Muscle of leg (tissue), 11 donors: ENCODE results near the gene TANGO2. TPM values are rescaled to one million over a fixed set of nuclear protein-coding genes. Genes with fewer than 3 reads are reported as not detected.

ENCODE experiments used
- DNase-seq: peaks from one replicate; pipeline ENCODE4 v3.0.0; 2013
- H3K27ac ChIP-seq: one replicate; pipeline ENCODE4 v1.5.1; 2013; ENCODE audit warnings: mild to moderate bottlenecking, low read length, control low read depth
- H3K27me3 ChIP-seq: one replicate; pipeline ENCODE4 v1.6.1; 2013; ENCODE audit warnings: low read length; ENCODE audit not compliant: control insufficient read depth, insufficient read depth
- H3K36me3 ChIP-seq: one replicate; pipeline ENCODE4 v1.6.1; 2013; ENCODE audit warnings: low read length; ENCODE audit not compliant: control insufficient read depth, insufficient read depth
- H3K4me1 ChIP-seq: one replicate; pipeline ENCODE4 v1.6.1; 2013; ENCODE audit warnings: low read length; ENCODE audit not compliant: control insufficient read depth, insufficient read depth
- H3K4me3 ChIP-seq: one replicate; pipeline ENCODE4 v1.5.1; 2013; ENCODE audit warnings: low read length, control low read depth
- H3K9me3 ChIP-seq: replicated peaks from 2 replicates; pipeline ENCODE4 v1.6.1; 2013; ENCODE audit warnings: low read depth, low read length; ENCODE audit not compliant: control insufficient read depth
- WGBS: methylation state at CpG from one replicate; pipeline ENCODE4 v1.1.5; 2013; ENCODE audit warnings: missing lambda C conversion rate; ENCODE audit not compliant: insufficient coverage; 5-methylcytosine and 5-hydroxymethylcytosine counted together
- polyA plus RNA-seq, 8 donors: library from polyadenylated mRNA; unstranded; fragments of 120-200 nt; gene quantifications; one replicate each; pipeline versions ENCODE4 v1.2.1 to v1.2.3, GENCODE V29; 2013; ENCODE audit warnings: inconsistent platforms in 1 of 8, low replicate concordance in 1 of 8; ENCODE audit not compliant: insufficient read length in 8 of 8, insufficient read depth in 1 of 8
- total RNA-seq: library from RNA; stranded (reverse); fragments of 120-200 nt; gene quantifications from one replicate; pipeline ENCODE4 v1.2.4, GENCODE V29; 2013

Gene TANGO2
- total and polyA plus RNA-seq, 9 donors: 7.7 to 11.6 (median 9.1) TPM

DNA sequence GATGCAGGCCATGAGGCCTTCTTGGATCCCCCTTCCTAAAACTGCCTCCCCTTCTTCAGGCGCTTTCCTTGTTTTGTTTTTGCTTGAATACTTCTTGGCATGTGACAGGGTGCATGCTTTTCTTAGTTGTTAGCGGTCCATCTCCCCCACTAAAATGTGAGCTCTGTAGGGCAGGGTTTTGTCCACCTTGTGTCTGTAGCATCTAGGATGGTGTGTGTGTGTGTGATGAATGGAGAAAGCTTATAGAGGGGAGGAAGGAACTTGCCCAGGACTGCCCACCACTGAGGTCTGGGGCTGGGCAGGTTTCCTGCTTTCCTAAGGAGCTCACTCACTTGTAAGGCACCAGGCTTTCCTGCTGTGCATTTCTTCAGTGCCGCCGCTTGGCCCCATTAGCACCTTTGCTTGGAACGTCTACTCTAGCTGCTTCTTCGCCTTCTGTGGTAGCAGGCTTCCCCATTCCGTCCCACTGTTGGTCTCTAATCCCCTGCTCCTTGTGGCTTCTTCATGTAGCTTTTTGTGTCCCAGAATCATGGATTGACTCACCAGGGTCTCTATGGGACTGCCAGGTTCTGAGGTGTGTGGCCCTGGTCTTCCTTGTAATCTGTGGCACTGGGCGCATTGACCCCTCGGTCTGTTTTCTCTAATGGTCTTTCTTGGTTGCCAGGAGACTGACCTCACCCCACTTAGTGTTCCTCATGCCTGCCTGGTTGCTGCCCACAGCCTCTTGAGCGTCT is 62.4 kb downstream of the TANGO2 start:
- H3K4me3 ChIP-seq: no peak overlapping the region
- peaks cover 42% of the 10 kb centered on the region for H3K36me3 ChIP-seq
- no peaks in the 10 kb centered on the region for H3K9me3 ChIP-seq
- peaks cover 38% of the 10 kb centered on the region for H3K4me1 ChIP-seq
- WGBS: 83% methylated on average over 9 of the region's 10 CpGs
- no peak overlapping the region for H3K27ac ChIP-seq
- DNase-seq: no peak
- H3K27me3 ChIP-seq: no peaks in the 10 kb centered on the region

DNA sequence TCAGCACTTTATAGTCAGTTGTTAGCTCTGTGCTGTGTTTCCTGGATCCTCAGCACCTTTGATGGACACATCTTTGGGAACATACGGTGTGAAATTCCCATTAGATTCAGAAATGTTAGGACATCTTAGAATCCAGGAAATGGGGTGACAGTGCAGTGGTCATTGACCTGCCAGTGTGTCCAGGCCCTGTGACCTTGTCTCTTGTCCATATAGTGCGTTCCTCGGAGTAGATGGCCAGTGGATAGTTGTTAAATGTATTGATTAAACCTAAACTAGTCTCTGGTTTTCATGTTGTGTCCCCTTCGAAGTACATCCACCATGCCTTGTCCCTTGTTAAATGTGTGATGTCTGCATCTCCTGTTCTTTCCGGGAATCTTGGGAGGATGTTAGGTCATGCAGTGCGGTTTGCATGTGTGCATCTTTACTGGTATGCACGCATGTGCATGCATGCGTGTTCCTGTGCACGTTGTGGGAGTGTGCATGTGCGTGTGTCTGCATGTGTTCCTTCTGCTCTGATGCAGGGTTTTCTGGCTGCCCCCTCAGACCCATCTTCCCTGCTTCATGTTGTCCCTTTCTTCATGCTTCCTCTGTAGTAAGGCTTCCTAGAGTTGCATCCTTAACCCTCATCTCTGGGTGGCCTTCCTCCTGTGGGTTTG is 63.1 kb downstream of the TANGO2 start:
- DNase-seq: no peak
- H3K4me3 ChIP-seq: no peak overlapping the region
- 79% methylated on average over 7 of the region's 10 CpGs for WGBS
- H3K36me3 ChIP-seq: peaks cover 49% of the 10 kb centered on the region
- H3K4me1 ChIP-seq: peaks cover 38% of the 10 kb centered on the region
- no peaks in the 10 kb centered on the region for H3K27me3 ChIP-seq
- no peak overlapping the region for H3K27ac ChIP-seq
- H3K9me3 ChIP-seq: no peaks in the 10 kb centered on the region

DNA sequence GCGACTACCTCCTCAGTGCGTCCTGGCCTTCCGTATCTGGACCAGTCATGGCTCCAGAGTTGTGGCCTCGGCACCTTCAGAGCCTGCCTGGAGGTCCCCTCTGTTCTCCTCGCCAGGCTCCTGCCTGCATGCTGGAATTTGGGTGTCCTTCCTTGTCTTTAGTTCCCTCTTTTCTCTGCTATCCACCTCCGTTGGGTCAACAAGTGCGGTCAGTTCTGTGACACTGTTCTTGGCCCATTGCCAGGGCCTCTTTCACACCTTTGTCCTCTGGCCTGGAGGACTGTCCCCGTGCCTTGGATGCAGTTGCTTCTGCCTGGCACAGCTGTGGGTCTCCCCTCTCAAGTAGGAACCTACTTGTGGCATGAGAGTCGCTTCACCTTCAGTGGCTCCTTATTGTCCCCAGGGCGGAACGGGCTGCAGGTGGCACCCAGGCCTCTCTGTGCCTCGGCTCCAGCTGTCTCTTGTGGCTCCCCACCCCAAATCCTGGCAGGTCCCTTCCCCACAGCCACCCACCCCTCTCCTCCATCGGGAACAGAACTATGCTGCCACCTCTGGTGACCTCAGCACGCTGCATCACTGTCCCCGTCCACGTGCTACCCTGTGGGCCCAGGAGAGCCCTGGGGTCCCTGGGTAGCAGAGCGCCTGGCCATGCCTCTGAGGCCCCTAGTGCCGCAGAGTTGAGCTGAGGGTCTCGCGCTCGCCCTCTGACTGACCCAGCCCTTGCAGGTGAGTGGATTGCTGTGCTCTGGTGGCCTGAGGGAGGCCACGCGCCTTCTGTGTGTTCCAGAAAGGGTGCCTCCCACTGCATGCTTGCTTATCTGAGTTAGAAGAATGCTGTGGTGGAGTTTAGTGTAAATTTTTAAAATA is 63.9 kb downstream of the TANGO2 start:
- Histone ChIP-seq H3K9me3 (no peaks in the 10 kb centered on the region), H3K4me1 (peaks cover 38% of the 10 kb centered on the region), H3K27me3 (no peaks in the 10 kb centered on the region), H3K4me3 (no peak overlapping the region), H3K36me3 (peaks cover 57% of the 10 kb centered on the region), H3K27ac (no peak overlapping the region)
- no peak for DNase-seq
- WGBS: 63% methylated on average over 21 of the region's 23 CpGs

DNA sequence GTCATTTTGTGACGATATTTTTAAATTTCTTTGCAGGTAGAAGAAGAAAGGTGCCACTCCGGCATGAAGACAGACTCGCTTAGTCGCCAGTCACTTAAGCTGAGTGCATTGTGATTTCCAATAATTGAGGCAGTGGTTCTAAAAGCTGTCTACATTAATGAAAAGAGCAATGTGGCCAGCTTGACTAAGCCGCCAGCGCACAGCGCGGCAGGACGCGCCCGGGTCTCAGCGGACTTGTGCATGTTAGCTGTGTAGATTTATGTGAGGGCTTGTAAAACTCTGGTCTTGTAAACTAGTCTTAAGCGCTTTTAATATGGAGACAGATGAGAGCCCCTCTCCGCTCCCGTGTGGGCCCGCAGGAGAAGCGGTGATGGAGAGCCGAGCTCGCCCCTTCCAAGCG is 64.7 kb downstream of the TANGO2 start:
- Histone ChIP-seq H3K36me3 (peaks cover 66% of the 10 kb centered on the region), H3K9me3 (no peaks in the 10 kb centered on the region), H3K27ac (no peak overlapping the region), H3K27me3 (no peaks in the 10 kb centered on the region), H3K4me3 (no peak overlapping the region), H3K4me1 (peaks cover 38% of the 10 kb centered on the region)
- WGBS: 85% methylated on average over 20 of the region's 20 CpGs
- DNase-seq: no peak

DNA sequence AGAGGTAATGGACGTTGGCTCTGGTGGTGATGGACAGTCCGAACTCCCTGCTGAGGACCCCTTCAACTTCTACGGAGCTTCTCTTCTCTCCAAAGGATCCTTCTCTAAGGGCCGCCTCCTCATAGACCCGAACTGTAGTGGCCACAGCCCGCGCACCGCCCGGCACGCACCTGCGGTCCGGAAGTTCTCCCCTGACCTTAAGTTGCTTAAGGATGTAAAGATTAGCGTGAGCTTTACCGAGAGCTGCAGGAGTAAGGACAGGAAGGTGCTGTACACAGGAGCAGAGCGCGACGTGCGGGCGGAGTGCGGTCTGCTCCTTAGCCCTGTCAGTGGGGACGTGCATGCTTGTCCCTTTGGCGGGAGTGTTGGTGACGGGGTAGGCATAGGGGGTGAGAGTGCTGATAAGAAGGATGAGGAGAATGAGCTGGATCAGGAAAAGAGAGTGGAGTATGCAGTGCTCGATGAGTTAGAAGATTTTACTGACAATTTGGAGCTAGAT is 65.2 kb downstream of the TANGO2 start:
- no peak for DNase-seq
- H3K36me3 ChIP-seq: peaks cover 71% of the 10 kb centered on the region
- no peak overlapping the region for H3K4me3 ChIP-seq
- no peak overlapping the region for H3K27ac ChIP-seq
- no peaks in the 10 kb centered on the region for H3K27me3 ChIP-seq
- 92% methylated on average over 20 of the region's 24 CpGs for WGBS
- H3K9me3 ChIP-seq: no peaks in the 10 kb centered on the region
- H3K4me1 ChIP-seq: peaks cover 33% of the 10 kb centered on the region

DNA sequence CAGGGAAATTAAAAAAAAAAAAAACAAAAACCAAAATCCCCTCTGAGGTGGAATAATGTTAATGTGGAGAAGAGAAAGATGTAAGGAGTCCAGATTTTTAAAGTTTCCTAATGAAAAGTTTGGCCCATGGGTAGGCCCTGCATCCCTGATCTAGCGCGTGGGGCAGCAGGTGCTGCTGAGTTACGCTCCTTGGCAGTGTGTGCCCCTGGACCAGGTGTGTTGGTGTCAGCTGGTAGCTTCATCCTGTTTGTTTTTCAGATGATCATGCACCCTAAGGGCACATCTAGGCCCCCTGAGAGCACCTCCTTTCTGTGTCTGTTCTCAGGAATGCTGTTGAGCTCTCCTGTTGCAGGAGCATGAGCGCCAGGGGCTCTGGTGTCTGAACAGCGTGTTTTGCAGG is 65.9 kb downstream of the TANGO2 start:
- 97% methylated on average over 5 of the region's 5 CpGs for WGBS
- Histone ChIP-seq H3K4me3 (no peak overlapping the region), H3K36me3 (peaks cover 72% of the 10 kb centered on the region), H3K9me3 (no peaks in the 10 kb centered on the region), H3K27ac (no peak overlapping the region), H3K4me1 (peaks cover 27% of the 10 kb centered on the region), H3K27me3 (no peaks in the 10 kb centered on the region)
- DNase-seq: no peak

DNA sequence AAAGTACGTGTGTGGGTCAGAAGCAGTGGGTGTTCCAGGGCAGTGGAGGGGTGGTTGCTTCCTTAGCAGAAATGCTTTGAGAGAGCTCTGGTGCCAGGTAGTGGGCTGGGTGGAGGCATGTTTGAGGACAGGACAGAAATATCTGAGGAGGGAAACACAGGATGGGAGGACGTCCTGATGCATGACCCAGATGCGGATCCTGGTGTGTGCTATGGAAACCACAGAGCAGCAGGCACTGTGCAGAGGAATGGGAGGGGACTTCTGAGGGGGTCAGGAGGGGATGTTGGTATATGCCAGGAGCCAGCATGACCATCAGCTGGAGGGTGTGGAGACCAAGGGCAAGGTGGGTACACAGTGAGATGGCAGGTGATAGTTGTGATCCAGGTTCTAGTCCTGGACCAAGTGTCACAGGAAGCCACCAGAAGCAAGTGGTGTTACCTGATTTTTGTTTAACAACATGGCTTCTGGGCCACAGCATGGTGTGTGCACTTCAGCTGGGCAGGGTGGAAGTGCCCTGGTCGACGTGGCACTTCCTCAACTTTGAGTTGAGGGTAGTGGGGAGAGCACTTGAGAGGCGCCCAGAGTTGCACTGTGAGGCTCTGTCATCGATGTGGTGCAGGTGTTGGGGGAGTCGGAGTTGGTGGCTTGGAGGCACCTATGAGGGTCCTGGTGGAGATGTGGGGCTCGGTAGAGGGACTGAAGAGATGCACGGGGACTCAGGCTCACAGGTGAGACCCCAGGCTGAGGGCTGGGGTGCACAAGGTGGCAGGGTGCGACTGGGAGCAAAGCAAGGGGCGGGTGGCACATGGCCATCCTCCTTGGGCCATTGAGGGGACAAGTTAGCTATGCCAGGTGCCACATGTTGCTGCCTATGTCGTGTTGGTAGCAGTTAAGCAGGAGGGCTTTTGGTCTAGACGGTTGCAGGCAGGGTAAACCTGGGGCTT is 66.7 kb downstream of the TANGO2 start:
- 85% methylated on average over 13 of the region's 14 CpGs for WGBS
- Histone ChIP-seq H3K4me3 (no peak overlapping the region), H3K9me3 (no peaks in the 10 kb centered on the region), H3K27me3 (no peaks in the 10 kb centered on the region), H3K36me3 (peaks cover 80% of the 10 kb centered on the region), H3K4me1 (peaks cover 24% of the 10 kb centered on the region), H3K27ac (no peak overlapping the region)
- no peak for DNase-seq

DNA sequence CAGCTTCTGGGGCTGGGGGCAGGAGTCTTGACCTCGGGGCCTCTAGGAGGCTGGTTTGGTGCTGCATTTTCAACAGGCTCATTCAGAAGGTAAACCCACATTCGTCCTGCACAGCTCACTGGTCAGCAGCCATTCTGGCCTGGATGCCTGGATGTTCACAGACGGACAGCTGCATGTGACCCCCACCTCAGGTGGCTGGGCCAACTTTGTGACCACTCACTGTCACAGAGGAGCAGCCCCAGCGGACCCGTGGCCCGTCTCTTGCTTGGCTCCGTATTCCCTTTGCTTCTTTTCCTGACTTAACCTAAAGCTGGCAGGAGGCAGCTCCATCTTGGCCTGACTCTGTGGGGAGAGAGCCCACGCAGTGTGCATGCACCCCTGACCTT is 67.3 kb downstream of the TANGO2 start:
- H3K27me3 ChIP-seq: no peaks in the 10 kb centered on the region
- no peak for DNase-seq
- H3K4me3 ChIP-seq: no peak overlapping the region
- peaks cover 85% of the 10 kb centered on the region for H3K36me3 ChIP-seq
- 87% methylated on average over 6 of the region's 8 CpGs for WGBS
- H3K4me1 ChIP-seq: peaks cover 18% of the 10 kb centered on the region
- no peaks in the 10 kb centered on the region for H3K9me3 ChIP-seq
- H3K27ac ChIP-seq: no peak overlapping the region

DNA sequence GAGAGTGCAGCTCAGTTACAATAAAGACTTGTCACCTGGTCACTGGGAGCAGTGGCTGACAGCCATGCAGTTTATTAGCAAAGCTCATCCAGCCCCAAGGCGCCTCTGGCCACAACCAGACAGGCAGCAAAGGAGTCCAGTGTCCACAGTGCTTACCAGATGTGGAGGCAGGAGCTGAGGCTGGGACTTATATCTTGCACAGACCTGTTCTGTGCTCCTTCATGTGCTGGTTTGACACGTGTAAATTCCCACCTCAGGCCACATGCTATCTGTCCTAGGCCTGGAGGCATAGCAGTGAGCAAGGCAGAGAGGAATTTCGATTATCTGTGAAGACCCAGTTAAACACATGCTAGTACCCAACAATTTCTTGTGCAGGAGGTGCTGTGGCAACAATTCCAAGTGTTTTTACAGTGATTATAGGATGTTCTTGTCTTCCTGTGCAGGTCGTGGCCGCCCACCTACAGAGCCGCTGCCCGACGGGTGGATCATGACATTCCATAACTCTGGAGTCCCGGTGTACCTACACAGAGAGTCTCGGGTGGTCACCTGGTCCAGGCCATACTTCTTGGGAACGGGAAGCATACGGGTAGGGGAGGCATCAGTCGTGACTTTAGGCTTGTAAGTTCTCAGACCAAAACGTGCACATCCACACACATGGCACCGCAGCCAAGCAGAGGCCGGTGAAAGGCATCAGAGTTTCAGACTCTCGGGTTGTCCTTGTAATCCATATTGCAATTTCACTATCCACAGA is 68.5 kb downstream of the TANGO2 start:
- H3K36me3 ChIP-seq: peaks cover 88% of the 10 kb centered on the region
- no peak for DNase-seq
- no peaks in the 10 kb centered on the region for H3K27me3 ChIP-seq
- WGBS: 88% methylated on average over 11 of the region's 17 CpGs
- H3K27ac ChIP-seq: no peak overlapping the region
- H3K9me3 ChIP-seq: no peaks in the 10 kb centered on the region
- H3K4me3 ChIP-seq: no peak overlapping the region
- H3K4me1 ChIP-seq: peaks cover 11% of the 10 kb centered on the region
